K562 (cell line): ENCODE measurements around the gene SACM1L. TPM values are rescaled to one million over a fixed set of nuclear protein-coding genes. Genes with fewer than 3 reads are reported as not detected.

Experiments
- ELK3 ChIP-seq: fragments of 450-650 bp; formaldehyde crosslinking; IDR thresholded peaks from 2 replicates; pipeline ENCODE4 v1.4.0; 2020; ENCODE audit warnings: mild to moderate bottlenecking
- HEY1 ChIP-seq: fragments of 250-450 bp; sonication (Bioruptor Pico); IDR thresholded peaks from 2 replicates; pipeline ENCODE4 v1.5.0; 2020; ENCODE audit warnings: mild to moderate bottlenecking, moderate library complexity, borderline replicate concordance
- MAFK ChIP-seq: IDR thresholded peaks from 2 replicates; pipeline ENCODE4 v1.6.1; 2011; ENCODE audit warnings: low read length, improper control_type of control experiment
- NFIC ChIP-seq: fragments of 450-650 bp; IDR thresholded peaks from 2 replicates; pipeline ENCODE4 v1.6.1; 2017; ENCODE audit warnings: mild to moderate bottlenecking, inconsistent platforms
- PHB ChIP-seq: fragments of 250-450 bp; sonication (Bioruptor Pico); IDR thresholded peaks from 2 replicates; pipeline ENCODE4 v1.5.0; 2021
- RAD51 ChIP-seq: fragments of 450-650 bp; IDR thresholded peaks from 2 replicates; pipeline ENCODE4 v1.7.1; 2016; ENCODE audit warnings: low read depth, mild to moderate bottlenecking, borderline replicate concordance
- RHOXF2B ChIP-seq: fragments of 250-450 bp; sonication (Bioruptor Pico); conservative IDR thresholded peaks from 2 replicates; pipeline ENCODE4 v1.5.1; 2021
- SMARCB1 ChIP-seq: IDR thresholded peaks from 2 replicates; pipeline ENCODE4 v1.6.1; 2011; ENCODE audit warnings: improper control_type of control experiment, low read depth; ENCODE audit not compliant: insufficient read length
- SREBF2 ChIP-seq: sonication (generic); formaldehyde crosslinking; IDR thresholded peaks from 2 replicates; pipeline ENCODE4 v1.4.0; 2020; ENCODE audit warnings: mild to moderate bottlenecking, missing genetic modification reagents
- ZFPM2 ChIP-seq: fragments of 250-450 bp; sonication (Bioruptor Pico); IDR thresholded peaks from 2 replicates; pipeline ENCODE4 v1.5.1; 2022; ENCODE audit warnings: mild to moderate bottlenecking
- ZNF280B ChIP-seq: fragments of 250-450 bp; sonication (Bioruptor Pico); IDR thresholded peaks from 2 replicates; pipeline ENCODE4 v1.5.1; 2021; ENCODE audit warnings: mild to moderate bottlenecking
- ZNF764 ChIP-seq: fragments of 250-450 bp; sonication (Bioruptor Pico); IDR thresholded peaks from 2 replicates; pipeline ENCODE4 v1.4.0; 2020; ENCODE audit warnings: low read depth, mild to moderate bottlenecking, moderate library complexity
- ZNF778 ChIP-seq: fragments of 450-650 bp; formaldehyde crosslinking; IDR thresholded peaks from 2 replicates; pipeline ENCODE4 v1.4.0; 2020; ENCODE audit warnings: mild to moderate bottlenecking, moderate library complexity
- ZNF79 ChIP-seq: fragments of 250-450 bp; sonication (Bioruptor Pico); IDR thresholded peaks from 2 replicates; pipeline ENCODE4 v1.4.0; 2020; ENCODE audit warnings: low read depth, mild to moderate bottlenecking, moderate library complexity
- polyA plus RNA-seq, 8 experiments: library from polyadenylated mRNA; depleted of rRNA in 4 of 8; stranded (reverse) in 5 of 8; unstranded in 3 of 8; fragments of >200 nt; fragmentation: Nextera tagmentation in 2 of 8; fragmentation: Illumina TruSeq in 1 of 8; extraction: Ambion mirVana in 2 of 8; extraction: Trizol in 1 of 8; gene quantifications; 2 replicates each; pipeline versions ENCODE4 v1.2.1 to v1.2.3, GENCODE V29; 2011 to 2014; ENCODE audit warnings: inconsistent platforms in 1 of 8, missing spikeins in 1 of 8
- total RNA-seq, 7 experiments: library from RNA; depleted of rRNA in 6 of 7; stranded (reverse); fragments of >200 nt in 6 of 7; fragmentation: Illumina TruSeq in 2 of 7; extraction: Trizol in 2 of 7; gene quantifications; 2 replicates each; pipeline versions ENCODE4 v1.2.1 to v1.2.3, GENCODE V29; 2011 to 2021; ENCODE audit warnings: low replicate concordance in 1 of 7
- TF ChIP-seq, protein P1 (sequence below), 2 experiments: fragments of 450-650 bp; IDR thresholded peaks; 2 replicates each; pipeline ENCODE4 v1.6.1; 2018; ENCODE audit warnings: mild to moderate bottlenecking in 2 of 2, low read depth in 1 of 2; ENCODE audit not compliant: partially characterized antibody in 2 of 2
- TF ChIP-seq, protein P2 (sequence below): sonication (generic); formaldehyde crosslinking; IDR thresholded peaks from 2 replicates; pipeline ENCODE4 v1.8.0; 2022; ENCODE audit warnings: mild to moderate bottlenecking, missing genetic modification reagents

Gene SACM1L
- total and polyA plus RNA-seq, 9 of the 15 experiments (the other 6 are each of a cell fraction or from before 2014, with no cell fraction given), result 25.7 to 67.2 (median 40.3) TPM

DNA sequence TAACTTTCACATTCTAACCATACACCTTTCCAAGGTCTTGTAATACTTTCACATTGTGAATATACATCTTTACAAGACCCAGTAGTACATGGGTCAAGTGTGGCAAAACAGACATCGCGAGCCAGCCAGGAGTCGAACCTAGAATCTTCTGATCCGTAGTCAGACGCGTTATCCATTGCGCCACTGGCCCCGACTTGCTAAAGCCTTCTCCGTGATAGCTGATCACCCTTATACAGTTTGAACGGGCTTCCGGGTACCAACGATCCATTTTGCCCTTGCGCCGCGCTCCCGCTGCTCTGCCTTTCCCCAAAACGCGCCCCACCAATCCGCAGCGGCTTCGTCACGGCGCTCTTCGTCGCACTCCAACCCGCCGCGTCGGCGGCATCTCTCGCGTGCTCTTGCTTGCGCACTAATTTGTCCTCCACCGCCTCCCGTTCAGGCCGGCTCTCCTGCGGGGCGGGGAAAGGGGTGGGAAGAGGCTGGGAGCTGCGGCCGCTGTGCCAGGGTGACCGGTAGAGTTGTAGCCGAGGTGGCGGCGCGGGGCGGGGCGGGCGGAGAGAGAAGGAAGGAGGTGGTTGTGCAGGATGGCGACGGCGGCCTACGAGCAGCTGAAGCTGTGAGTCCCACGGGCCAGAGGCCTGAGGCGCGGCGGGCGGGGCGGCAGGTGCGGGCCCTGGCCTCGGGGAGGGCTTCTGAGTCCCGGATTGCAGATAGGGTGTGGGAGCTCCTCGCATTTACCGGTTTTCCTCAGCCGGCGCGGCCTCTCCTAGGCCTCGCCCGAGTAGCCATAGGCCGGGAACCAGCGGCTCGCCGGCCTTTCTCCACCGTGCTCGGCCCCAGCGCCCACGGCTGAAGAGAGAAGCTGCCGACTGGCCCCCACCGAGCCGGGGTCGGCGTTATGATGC lies at the start of gene SACM1L (continued):
- TF ChIP-seq, protein P1, sequence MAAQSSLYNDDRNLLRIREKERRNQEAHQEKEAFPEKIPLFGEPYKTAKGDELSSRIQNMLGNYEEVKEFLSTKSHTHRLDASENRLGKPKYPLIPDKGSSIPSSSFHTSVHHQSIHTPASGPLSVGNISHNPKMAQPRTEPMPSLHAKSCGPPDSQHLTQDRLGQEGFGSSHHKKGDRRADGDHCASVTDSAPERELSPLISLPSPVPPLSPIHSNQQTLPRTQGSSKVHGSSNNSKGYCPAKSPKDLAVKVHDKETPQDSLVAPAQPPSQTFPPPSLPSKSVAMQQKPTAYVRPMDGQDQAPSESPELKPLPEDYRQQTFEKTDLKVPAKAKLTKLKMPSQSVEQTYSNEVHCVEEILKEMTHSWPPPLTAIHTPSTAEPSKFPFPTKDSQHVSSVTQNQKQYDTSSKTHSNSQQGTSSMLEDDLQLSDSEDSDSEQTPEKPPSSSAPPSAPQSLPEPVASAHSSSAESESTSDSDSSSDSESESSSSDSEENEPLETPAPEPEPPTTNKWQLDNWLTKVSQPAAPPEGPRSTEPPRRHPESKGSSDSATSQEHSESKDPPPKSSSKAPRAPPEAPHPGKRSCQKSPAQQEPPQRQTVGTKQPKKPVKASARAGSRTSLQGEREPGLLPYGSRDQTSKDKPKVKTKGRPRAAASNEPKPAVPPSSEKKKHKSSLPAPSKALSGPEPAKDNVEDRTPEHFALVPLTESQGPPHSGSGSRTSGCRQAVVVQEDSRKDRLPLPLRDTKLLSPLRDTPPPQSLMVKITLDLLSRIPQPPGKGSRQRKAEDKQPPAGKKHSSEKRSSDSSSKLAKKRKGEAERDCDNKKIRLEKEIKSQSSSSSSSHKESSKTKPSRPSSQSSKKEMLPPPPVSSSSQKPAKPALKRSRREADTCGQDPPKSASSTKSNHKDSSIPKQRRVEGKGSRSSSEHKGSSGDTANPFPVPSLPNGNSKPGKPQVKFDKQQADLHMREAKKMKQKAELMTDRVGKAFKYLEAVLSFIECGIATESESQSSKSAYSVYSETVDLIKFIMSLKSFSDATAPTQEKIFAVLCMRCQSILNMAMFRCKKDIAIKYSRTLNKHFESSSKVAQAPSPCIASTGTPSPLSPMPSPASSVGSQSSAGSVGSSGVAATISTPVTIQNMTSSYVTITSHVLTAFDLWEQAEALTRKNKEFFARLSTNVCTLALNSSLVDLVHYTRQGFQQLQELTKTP (IDR thresholded peaks at IDR 0.05; ENCODE audit: low read depth in 1 of 2, partially characterized antibody in 2 of 2), result peak in 1 of 2 experiments; percentile 66
- TF ChIP-seq RHOXF2B, result no peak
- no peak for TF ChIP-seq ELK3 (CRISPR knock-in tag)
- peak; percentile 87 for TF ChIP-seq NFIC
- TF ChIP-seq HEY1 (CRISPR knock-in tag), result no peak; the same call in 1 of the 2 replicates
- TF ChIP-seq ZNF280B (CRISPR knock-in tag), result no peak
- TF ChIP-seq ZNF778 (CRISPR knock-in tag), result no peak
- peak; percentile 82 for TF ChIP-seq ZNF764
- TF ChIP-seq ZFPM2 (CRISPR knock-in tag), result no peak
- TF ChIP-seq SMARCB1, result no peak
- TF ChIP-seq, protein P2, sequence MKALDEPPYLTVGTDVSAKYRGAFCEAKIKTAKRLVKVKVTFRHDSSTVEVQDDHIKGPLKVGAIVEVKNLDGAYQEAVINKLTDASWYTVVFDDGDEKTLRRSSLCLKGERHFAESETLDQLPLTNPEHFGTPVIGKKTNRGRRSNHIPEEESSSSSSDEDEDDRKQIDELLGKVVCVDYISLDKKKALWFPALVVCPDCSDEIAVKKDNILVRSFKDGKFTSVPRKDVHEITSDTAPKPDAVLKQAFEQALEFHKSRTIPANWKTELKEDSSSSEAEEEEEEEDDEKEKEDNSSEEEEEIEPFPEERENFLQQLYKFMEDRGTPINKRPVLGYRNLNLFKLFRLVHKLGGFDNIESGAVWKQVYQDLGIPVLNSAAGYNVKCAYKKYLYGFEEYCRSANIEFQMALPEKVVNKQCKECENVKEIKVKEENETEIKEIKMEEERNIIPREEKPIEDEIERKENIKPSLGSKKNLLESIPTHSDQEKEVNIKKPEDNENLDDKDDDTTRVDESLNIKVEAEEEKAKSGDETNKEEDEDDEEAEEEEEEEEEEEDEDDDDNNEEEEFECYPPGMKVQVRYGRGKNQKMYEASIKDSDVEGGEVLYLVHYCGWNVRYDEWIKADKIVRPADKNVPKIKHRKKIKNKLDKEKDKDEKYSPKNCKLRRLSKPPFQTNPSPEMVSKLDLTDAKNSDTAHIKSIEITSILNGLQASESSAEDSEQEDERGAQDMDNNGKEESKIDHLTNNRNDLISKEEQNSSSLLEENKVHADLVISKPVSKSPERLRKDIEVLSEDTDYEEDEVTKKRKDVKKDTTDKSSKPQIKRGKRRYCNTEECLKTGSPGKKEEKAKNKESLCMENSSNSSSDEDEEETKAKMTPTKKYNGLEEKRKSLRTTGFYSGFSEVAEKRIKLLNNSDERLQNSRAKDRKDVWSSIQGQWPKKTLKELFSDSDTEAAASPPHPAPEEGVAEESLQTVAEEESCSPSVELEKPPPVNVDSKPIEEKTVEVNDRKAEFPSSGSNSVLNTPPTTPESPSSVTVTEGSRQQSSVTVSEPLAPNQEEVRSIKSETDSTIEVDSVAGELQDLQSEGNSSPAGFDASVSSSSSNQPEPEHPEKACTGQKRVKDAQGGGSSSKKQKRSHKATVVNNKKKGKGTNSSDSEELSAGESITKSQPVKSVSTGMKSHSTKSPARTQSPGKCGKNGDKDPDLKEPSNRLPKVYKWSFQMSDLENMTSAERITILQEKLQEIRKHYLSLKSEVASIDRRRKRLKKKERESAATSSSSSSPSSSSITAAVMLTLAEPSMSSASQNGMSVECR (CRISPR knock-in tag), result peak; percentile 59
- no peak for TF ChIP-seq MAFK
- peak; percentile 92; the same call in 1 of the 2 replicates for TF ChIP-seq PHB
- TF ChIP-seq RAD51, result no peak
- TF ChIP-seq ZNF79 (CRISPR knock-in tag), result peak; percentile 36
- 0 out of 2 replicates have a peak, but pooled peaks have one; percentile 15 for TF ChIP-seq SREBF2 (CRISPR knock-in tag)
